SK-N-SH treated with all-trans-retinoic acid at 6 μM for 48 hours (cell line): ENCODE measurements around the gene ERCC4.

Experiments used
- ATAC-seq: fragments of 200-7000 bp; cut with Tn5 transposase; 3 replicates; pipeline ENCODE4 v1.9.1; 2020; ENCODE audit warnings: mild to moderate bottlenecking, moderate library complexity
- ARNTL ChIP-seq: fragments of 450-650 bp; formaldehyde crosslinking; IDR thresholded peaks from 2 replicates; pipeline ENCODE4 v1.5.0; 2020; ENCODE audit warnings: low read depth, mild to moderate bottlenecking, moderate library complexity, borderline replicate concordance
- CSDC2 ChIP-seq: fragments of 250-450 bp; sonication (Bioruptor Pico); IDR thresholded peaks from 2 replicates; pipeline ENCODE4 v1.5.0; 2020; ENCODE audit warnings: mild to moderate bottlenecking, moderate library complexity
- ESRRG ChIP-seq: fragments of 250-450 bp; sonication (Bioruptor Pico); IDR thresholded peaks from 2 replicates; pipeline ENCODE4 v1.6.1; 2021; ENCODE audit warnings: mild to moderate bottlenecking
- GLIS3 ChIP-seq: fragments of 250-450 bp; sonication (Bioruptor Pico); IDR thresholded peaks from 2 replicates; pipeline ENCODE4 v1.5.0; 2020; ENCODE audit warnings: mild to moderate bottlenecking, moderate library complexity
- ISL1 ChIP-seq: fragments of 250-450 bp; sonication (Bioruptor Pico); IDR thresholded peaks from 2 replicates; pipeline ENCODE4 v2.1.2; 2022; ENCODE audit warnings: mild to moderate bottlenecking, moderate library complexity
- OSR1 ChIP-seq: fragments of 250-450 bp; sonication (Bioruptor Pico); IDR thresholded peaks from 2 replicates; pipeline ENCODE4 v1.8.0; 2022; ENCODE audit warnings: moderate library complexity, mild to moderate bottlenecking, inconsistent platforms
- PPARA ChIP-seq: fragments of 250-450 bp; sonication (Bioruptor Pico); IDR thresholded peaks from 2 replicates; pipeline ENCODE4 v1.5.0; 2020; ENCODE audit warnings: mild to moderate bottlenecking, borderline replicate concordance
- RARB ChIP-seq: fragments of 250-450 bp; sonication (Bioruptor Pico); IDR thresholded peaks from 2 replicates; pipeline ENCODE4 v1.8.0; 2021; ENCODE audit warnings: mild to moderate bottlenecking, moderate library complexity
- TCF4 ChIP-seq: fragments of 250-450 bp; sonication (Bioruptor Pico); IDR thresholded peaks from 2 replicates; pipeline ENCODE4 v1.8.0; 2021; ENCODE audit warnings: mild to moderate bottlenecking, moderate library complexity, borderline replicate concordance
- TOX ChIP-seq: fragments of 250-450 bp; sonication (Bioruptor Pico); IDR thresholded peaks from 2 replicates; pipeline ENCODE4 v1.8.0; 2021; ENCODE audit warnings: mild to moderate bottlenecking, moderate library complexity, borderline replicate concordance
- ZFP3 ChIP-seq: fragments of 250-450 bp; sonication (Bioruptor Pico); IDR thresholded peaks from 2 replicates; pipeline ENCODE4 v1.5.0; 2020; ENCODE audit warnings: mild to moderate bottlenecking, moderate library complexity
- ZFP30 ChIP-seq: fragments of 450-650 bp; formaldehyde crosslinking; IDR thresholded peaks from 2 replicates; pipeline ENCODE4 v1.5.0; 2022; ENCODE audit warnings: mild to moderate bottlenecking, moderate library complexity
- ZNF565 ChIP-seq: fragments of 450-650 bp; formaldehyde crosslinking; conservative IDR thresholded peaks from 2 replicates; pipeline ENCODE4 v1.5.0; 2020; ENCODE audit warnings: low read depth, mild to moderate bottlenecking, moderate library complexity
- ZNF70 ChIP-seq: fragments of 450-650 bp; formaldehyde crosslinking; IDR thresholded peaks from 2 replicates; pipeline ENCODE4 v1.5.0; 2020; ENCODE audit warnings: mild to moderate bottlenecking, moderate library complexity
- ZNF8 ChIP-seq: fragments of 450-650 bp; formaldehyde crosslinking; IDR thresholded peaks from 2 replicates; pipeline ENCODE4 v1.5.0; 2020; ENCODE audit warnings: mild to moderate bottlenecking, moderate library complexity
- TF ChIP-seq, protein P1 (sequence below): fragments of 250-450 bp; sonication (Bioruptor Pico); IDR thresholded peaks from 2 replicates; pipeline ENCODE4 v1.5.1; 2021; ENCODE audit warnings: mild to moderate bottlenecking, moderate library complexity
- TF ChIP-seq, protein P2 (sequence below): fragments of 250-450 bp; sonication (Bioruptor Pico); IDR thresholded peaks from 2 replicates; pipeline ENCODE4 v1.8.0; 2021; ENCODE audit warnings: low read depth, mild to moderate bottlenecking, moderate library complexity, borderline replicate concordance
- TF ChIP-seq, protein P3 (sequence below): fragments of 250-450 bp; sonication (Bioruptor Pico); IDR thresholded peaks from 2 replicates; pipeline ENCODE4 v1.8.0; 2020; ENCODE audit warnings: mild to moderate bottlenecking, moderate library complexity, borderline replicate concordance
- TF ChIP-seq, protein P4 (sequence below): fragments of 250-450 bp; sonication (Bioruptor Pico); IDR thresholded peaks from 2 replicates; pipeline ENCODE4 v1.5.0; 2020; ENCODE audit warnings: mild to moderate bottlenecking, moderate library complexity

The ERCC4 gene

DNA sequence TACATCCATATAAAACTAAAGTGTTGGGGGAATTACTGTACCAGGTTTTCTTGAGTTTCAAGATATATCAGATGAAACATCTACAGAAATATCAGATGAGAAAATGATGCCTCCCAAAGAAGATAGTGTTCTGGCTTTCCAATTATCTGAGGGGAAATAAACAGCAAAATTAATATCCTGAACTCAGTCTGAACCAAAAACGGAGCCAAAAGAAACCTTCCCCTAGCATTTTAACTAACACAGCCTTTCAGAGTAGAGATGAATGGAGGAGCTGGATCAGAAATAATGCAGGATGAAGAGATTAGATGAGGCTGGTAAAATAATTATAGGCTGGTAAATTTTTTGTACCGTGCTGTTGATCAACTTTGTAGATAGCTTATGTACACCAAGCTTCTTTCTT is 16.2 kb downstream of the ERCC4 start (continued):
- TF ChIP-seq, protein P1, sequence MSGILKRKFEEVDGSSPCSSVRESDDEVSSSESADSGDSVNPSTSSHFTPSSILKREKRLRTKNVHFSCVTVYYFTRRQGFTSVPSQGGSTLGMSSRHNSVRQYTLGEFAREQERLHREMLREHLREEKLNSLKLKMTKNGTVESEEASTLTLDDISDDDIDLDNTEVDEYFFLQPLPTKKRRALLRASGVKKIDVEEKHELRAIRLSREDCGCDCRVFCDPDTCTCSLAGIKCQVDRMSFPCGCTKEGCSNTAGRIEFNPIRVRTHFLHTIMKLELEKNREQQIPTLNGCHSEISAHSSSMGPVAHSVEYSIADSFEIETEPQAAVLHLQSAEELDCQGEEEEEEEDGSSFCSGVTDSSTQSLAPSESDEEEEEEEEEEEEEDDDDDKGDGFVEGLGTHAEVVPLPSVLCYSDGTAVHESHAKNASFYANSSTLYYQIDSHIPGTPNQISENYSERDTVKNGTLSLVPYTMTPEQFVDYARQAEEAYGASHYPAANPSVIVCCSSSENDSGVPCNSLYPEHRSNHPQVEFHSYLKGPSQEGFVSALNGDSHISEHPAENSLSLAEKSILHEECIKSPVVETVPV (CRISPR knock-in tag): no peak

DNA sequence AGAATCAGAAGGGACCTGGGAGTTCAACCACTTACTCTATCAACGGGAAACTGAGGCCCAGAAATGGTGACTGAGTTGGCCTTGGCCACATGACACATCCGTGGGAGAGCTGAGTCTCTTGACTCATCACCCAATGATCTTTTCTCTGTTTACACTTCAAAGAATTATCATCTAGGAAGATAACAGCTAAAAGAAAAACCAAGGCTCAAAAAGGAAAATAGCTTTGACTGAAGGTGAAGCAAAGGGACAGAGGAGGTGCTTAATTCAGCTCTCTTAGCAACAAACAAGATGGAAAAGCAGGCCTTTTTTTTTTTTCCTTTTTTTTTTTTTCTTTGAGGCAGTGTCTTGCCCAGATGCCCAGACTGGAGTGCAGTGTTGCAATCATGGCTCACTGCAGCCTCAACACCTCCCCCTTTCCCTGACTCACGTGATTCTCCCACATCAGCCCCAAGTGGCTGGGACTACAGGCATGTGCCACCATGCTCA is 16.7 kb downstream of the ERCC4 start:
- no peak for ATAC-seq
- TF ChIP-seq OSR1: no peak
- TF ChIP-seq ZNF8: no peak
- TF ChIP-seq TOX: no peak
- TF ChIP-seq, protein P1 (CRISPR knock-in tag): no peak
- TF ChIP-seq, protein P2, sequence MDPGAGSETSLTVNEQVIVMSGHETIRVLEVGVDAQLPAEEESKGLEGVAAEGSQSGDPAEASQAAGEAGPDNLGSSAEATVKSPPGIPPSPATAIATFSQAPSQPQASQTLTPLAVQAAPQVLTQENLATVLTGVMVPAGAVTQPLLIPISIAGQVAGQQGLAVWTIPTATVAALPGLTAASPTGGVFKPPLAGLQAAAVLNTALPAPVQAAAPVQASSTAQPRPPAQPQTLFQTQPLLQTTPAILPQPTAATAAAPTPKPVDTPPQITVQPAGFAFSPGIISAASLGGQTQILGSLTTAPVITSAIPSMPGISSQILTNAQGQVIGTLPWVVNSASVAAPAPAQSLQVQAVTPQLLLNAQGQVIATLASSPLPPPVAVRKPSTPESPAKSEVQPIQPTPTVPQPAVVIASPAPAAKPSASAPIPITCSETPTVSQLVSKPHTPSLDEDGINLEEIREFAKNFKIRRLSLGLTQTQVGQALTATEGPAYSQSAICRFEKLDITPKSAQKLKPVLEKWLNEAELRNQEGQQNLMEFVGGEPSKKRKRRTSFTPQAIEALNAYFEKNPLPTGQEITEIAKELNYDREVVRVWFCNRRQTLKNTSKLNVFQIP (CRISPR knock-in tag): no peak
- no peak for TF ChIP-seq ZFP30 (CRISPR knock-in tag)
- TF ChIP-seq GLIS3 (CRISPR knock-in tag): no peak

DNA sequence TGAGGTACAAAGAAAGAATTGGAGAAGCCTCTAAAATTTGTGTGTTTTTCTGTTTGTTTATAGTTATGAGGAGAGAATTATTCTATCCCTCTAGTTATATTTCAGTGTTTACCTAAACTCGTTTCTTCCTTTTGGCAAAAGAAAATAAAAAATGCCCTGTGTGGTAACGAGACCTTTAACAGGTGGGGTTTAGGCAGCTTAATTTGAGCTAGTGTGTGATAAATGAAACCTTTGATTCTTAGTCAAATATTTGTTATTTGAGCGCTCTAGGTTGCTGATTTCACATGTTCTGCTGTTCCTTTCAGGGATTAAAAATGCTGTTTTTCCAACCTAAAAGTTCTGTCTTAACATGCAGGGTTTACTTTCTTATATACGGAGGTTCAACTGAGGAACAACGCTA is 17.5 kb downstream of the ERCC4 start:
- ATAC-seq: no peak
- TF ChIP-seq RARB (CRISPR knock-in tag) (no peak), ESRRG (CRISPR knock-in tag) (no peak), ZNF565 (CRISPR knock-in tag) (no peak), ZFP3 (CRISPR knock-in tag) (no peak)
- TF ChIP-seq, protein P2 (CRISPR knock-in tag): no peak
- TF ChIP-seq, protein P3, sequence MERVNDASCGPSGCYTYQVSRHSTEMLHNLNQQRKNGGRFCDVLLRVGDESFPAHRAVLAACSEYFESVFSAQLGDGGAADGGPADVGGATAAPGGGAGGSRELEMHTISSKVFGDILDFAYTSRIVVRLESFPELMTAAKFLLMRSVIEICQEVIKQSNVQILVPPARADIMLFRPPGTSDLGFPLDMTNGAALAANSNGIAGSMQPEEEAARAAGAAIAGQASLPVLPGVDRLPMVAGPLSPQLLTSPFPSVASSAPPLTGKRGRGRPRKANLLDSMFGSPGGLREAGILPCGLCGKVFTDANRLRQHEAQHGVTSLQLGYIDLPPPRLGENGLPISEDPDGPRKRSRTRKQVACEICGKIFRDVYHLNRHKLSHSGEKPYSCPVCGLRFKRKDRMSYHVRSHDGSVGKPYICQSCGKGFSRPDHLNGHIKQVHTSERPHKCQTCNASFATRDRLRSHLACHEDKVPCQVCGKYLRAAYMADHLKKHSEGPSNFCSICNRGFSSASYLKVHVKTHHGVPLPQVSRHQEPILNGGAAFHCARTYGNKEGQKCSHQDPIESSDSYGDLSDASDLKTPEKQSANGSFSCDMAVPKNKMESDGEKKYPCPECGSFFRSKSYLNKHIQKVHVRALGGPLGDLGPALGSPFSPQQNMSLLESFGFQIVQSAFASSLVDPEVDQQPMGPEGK (CRISPR knock-in tag): no peak
- TF ChIP-seq, all 23 proteins: peak for 0

DNA sequence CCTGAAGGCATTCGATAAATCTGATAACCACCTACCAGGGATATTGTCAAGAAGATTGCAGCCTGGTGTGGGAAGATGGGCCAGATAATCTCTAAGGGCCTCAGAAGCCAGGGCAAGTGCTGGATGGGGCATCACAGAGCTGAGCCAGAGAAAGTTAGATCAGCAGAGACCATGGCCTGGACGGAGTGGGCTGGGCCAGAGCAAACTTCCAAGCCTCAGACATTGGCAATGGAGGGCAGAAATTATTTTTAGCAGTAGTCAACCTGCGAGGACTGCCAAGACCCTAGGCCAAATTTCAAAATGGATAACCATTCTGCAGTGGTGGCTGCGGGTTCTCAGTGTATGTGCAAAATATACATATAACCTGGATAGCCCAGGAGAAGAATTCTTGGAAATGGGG is 18.5 kb downstream of the ERCC4 start:
- no peak for ATAC-seq
- no peak for TF ChIP-seq ZFP30 (CRISPR knock-in tag)
- no peak for TF ChIP-seq ARNTL

DNA sequence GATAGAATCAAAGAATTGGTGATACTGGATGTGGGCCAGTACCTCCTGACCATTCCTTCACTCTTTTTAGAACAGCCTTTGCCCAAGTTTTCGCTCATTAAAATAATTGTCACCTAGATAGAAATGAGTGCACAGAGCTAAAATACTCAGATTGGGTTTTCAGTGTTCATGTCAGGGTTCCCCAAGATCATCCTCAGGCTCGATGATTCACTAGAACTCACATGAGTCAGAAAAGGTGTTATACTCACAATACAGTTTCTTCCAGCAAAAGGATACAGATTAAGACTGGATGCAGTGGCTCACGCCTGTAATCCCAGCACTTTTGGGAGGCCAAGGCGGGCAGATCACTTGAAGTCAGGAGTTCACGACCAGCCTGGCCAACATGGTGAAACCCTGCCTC is 19.9 kb downstream of the ERCC4 start:
- ATAC-seq: no peak
- TF ChIP-seq CSDC2 (CRISPR knock-in tag) (no peak), ZFP30 (CRISPR knock-in tag) (no peak), RARB (CRISPR knock-in tag) (no peak), ISL1 (no peak), TCF4 (CRISPR knock-in tag) (no peak), PPARA (CRISPR knock-in tag) (no peak), GLIS3 (CRISPR knock-in tag) (no peak), ZNF70 (CRISPR knock-in tag) (no peak), ARNTL (no peak), TOX (no peak), ZNF565 (CRISPR knock-in tag) (no peak), OSR1 (no peak), ZFP3 (CRISPR knock-in tag) (no peak), ESRRG (CRISPR knock-in tag) (no peak)
- TF ChIP-seq, protein P4, sequence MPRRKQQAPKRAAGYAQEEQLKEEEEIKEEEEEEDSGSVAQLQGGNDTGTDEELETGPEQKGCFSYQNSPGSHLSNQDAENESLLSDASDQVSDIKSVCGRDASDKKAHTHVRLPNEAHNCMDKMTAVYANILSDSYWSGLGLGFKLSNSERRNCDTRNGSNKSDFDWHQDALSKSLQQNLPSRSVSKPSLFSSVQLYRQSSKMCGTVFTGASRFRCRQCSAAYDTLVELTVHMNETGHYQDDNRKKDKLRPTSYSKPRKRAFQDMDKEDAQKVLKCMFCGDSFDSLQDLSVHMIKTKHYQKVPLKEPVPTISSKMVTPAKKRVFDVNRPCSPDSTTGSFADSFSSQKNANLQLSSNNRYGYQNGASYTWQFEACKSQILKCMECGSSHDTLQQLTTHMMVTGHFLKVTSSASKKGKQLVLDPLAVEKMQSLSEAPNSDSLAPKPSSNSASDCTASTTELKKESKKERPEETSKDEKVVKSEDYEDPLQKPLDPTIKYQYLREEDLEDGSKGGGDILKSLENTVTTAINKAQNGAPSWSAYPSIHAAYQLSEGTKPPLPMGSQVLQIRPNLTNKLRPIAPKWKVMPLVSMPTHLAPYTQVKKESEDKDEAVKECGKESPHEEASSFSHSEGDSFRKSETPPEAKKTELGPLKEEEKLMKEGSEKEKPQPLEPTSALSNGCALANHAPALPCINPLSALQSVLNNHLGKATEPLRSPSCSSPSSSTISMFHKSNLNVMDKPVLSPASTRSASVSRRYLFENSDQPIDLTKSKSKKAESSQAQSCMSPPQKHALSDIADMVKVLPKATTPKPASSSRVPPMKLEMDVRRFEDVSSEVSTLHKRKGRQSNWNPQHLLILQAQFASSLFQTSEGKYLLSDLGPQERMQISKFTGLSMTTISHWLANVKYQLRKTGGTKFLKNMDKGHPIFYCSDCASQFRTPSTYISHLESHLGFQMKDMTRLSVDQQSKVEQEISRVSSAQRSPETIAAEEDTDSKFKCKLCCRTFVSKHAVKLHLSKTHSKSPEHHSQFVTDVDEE (CRISPR knock-in tag): no peak
- TF ChIP-seq, protein P3 (CRISPR knock-in tag): no peak
